Dedifferentiated amniotic fluid mesenchymal stem cell (primary cell): ENCODE data around the gene APLP2.
"Not testable (repeated sequence)": the region's sequence is repeated elsewhere in the genome, so short reads cannot be mapped to it uniquely, and the experiment has no call there.

ENCODE experiments used
- DNase-seq: peaks from one replicate; pipeline ENCODE4 v3.0.0-alpha.2; 2016; ENCODE audit errors: extremely low spot score

APLP2 gene

GRCh38 chr11:130069659-130070108, at the start of gene APLP2:
TSS of gene APLP2 (plus strand) at chr11:130069894. CDS start at chr11:130069978, 84 bp downstream.
- peak; percentile 98 for DNase-seq

GRCh38 chr11:130020323-130020722, 49.4 kb upstream of the APLP2 start:
- no peak for DNase-seq

GRCh38 chr11:130021606-130022005, 48.1 kb upstream of the APLP2 start:
- DNase-seq = not testable (repeated sequence)

- no peak for DNase-seq
These were observed 46.9 kb upstream of the APLP2 start for GRCh38 chr11:130022799-130023198.

- DNase-seq = no peak
These were observed 46.5 kb upstream of the APLP2 start for GRCh38 chr11:130023204-130023603.

GRCh38 chr11:130024361-130024760, 45.3 kb upstream of the APLP2 start:
- no peak for DNase-seq

- no peak for DNase-seq
These were observed 44.3 kb upstream of the APLP2 start for GRCh38 chr11:130025371-130025770.

- DNase-seq = no peak
These were observed 40.6 kb upstream of the APLP2 start for GRCh38 chr11:130029137-130029536.

GRCh38 chr11:130031056-130031455, 38.6 kb upstream of the APLP2 start:
- no peak for DNase-seq

- no peak for DNase-seq
These were observed 37.7 kb upstream of the APLP2 start for GRCh38 chr11:130031945-130032344.

- no peak for DNase-seq
These were observed 36.8 kb upstream of the APLP2 start for GRCh38 chr11:130032931-130033330.

- no peak for DNase-seq
These were observed 35.5 kb upstream of the APLP2 start for GRCh38 chr11:130034236-130034635.

- DNase-seq = peak; percentile 23
These were observed 32.6 kb upstream of the APLP2 start for GRCh38 chr11:130037058-130037457.

GRCh38 chr11:130037881-130038585, 31.7 kb upstream of the APLP2 start:
- no peak for DNase-seq

- DNase-seq = no peak
These were observed 29.3 kb upstream of the APLP2 start for GRCh38 chr11:130040281-130040940.

GRCh38 chr11:130042093-130042591, 27.6 kb upstream of the APLP2 start:
- no peak for DNase-seq

- no peak for DNase-seq
These were observed 26.1 kb upstream of the APLP2 start for GRCh38 chr11:130043575-130043974.

GRCh38 chr11:130047141-130047540, 22.6 kb upstream of the APLP2 start:
- DNase-seq = no peak

GRCh38 chr11:130049328-130049771, 20.3 kb upstream of the APLP2 start:
- no peak for DNase-seq

GRCh38 chr11:130050257-130050656, 19.4 kb upstream of the APLP2 start:
- DNase-seq = no peak

GRCh38 chr11:130051082-130051481, 18.6 kb upstream of the APLP2 start:
- DNase-seq = no peak

- peak; percentile 23 for DNase-seq
These were observed 17.1 kb upstream of the APLP2 start for GRCh38 chr11:130052567-130052966.

- DNase-seq = no peak
These were observed 14.7 kb upstream of the APLP2 start for GRCh38 chr11:130054966-130055365.
